ENCODE measurements around the gene OXCT2. TPM values are rescaled to one million over a fixed set of nuclear protein-coding genes. Genes with fewer than 3 reads are reported as not detected.

The OXCT2 gene
- total and polyA plus RNA-seq, 2 of the 13 experiments (the other 11 are each of a cell fraction or from before 2014, with no cell fraction given), result 0.21 to 0.33 TPM

- intact Hi-C loops (cut with micrococcal nuclease; ENCODE audit: unreplicated experiment) (no loop called here), in situ Hi-C loops (cut with HindIII; ENCODE audit: extremely low pct_ligation_motif_present, low pct_unique_long_range_greater_than_20kb) (no loop called here)
- BruUV-seq (replicated peaks), result no TSS peak
- Histone ChIP-seq H3K27ac (ENCODE audit: extremely low read length, insufficient read depth, low read length) (no peak overlapping the region), H4K20me1 (ENCODE audit: insufficient read depth, low read length) (no peaks in the 10 kb centered on the region), H3K4me1 (ENCODE audit: insufficient read depth, low read length) (no peaks in the 10 kb centered on the region), H3K4me2 (ENCODE audit: low read depth, low read length) (no peak overlapping the region), H3K4me3 (replicated peaks in 1 of 3; ENCODE audit: insufficient read depth in 1 of 3, low read depth in 2 of 3, low read length in 3 of 3) (no peak overlapping the region), H2AFZ (ENCODE audit: low read length) (no peak overlapping the region), H3K79me2 (ENCODE audit: insufficient read depth, low read length) (no peaks in the 10 kb centered on the region), H3K36me3 (replicated peaks in 1 of 2; ENCODE audit: control insufficient read depth in 1 of 2, insufficient read depth in 2 of 2, low read length in 2 of 2) (peaks cover 0 to 44% of the 10 kb centered on the region in 2 experiments; a peak in 2 of 5 replicates), H3K27me3 (ENCODE audit: control insufficient read depth in 1 of 2, insufficient read depth in 2 of 2, low read length in 2 of 2) (no peaks in the 10 kb centered on the region), H3K9ac (ENCODE audit: insufficient read depth, low read depth, low read length) (no peak overlapping the region), H3K9me3 (ENCODE audit: low read length) (no peaks in the 10 kb centered on the region)
- ChIA-PET POLR2A (no interaction called here), CTCF (ENCODE audit: low intra/inter-chr PET ratio, low total read pairs) (no interaction called here)
- FAIRE-seq (no peak), DNase-seq (ENCODE audit: low spot score) (no peak), ATAC-seq (no peak)
- TF ChIP-seq ZNF609 (CRISPR knock-in tag; IDR thresholded peaks at IDR 0.05; ENCODE audit: borderline replicate concordance), result no peak
- 50% methylated on average over 1 of the region's 2 CpGs for WGBS (ENCODE audit: low lambda C conversion rate)
Measured at GRCh38 chr1:39754906-39755504, 16.1 kb downstream of the OXCT2 start.

DNA sequence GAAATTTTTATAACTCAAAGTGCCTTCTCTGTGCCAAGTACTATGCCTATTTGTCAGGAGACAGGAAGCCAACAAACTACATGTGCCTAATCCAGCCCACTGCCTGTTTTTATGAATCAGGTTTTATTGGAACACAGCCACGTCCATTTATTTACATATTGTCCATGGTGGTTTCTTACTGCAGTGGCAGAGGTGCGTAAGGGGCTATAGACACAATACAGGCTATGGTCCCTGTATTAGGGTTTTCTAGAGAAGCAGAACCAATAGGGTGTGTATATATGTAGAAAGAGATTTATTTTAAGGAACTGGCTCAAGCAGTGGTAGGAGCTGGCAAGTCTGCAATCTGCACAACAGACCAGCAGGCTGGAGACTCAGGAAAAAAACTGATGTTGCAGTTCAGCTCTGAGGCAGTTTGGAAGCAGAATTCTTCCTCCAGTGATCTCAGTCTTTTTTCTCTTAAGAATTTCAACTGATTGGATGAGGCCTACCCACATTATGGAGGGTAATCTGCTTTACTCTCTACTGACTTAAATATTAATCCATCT lies 17.1 kb downstream of the OXCT2 start:
- no peak for DNase-seq (ENCODE audit: low spot score)
- no peak overlapping the region for H2AFZ ChIP-seq (ENCODE audit: low read length)
- in situ Hi-C loops (cut with HindIII; ENCODE audit: extremely low pct_ligation_motif_present, low pct_unique_long_range_greater_than_20kb) (no loop called here), intact Hi-C loops (cut with micrococcal nuclease; ENCODE audit: unreplicated experiment) (no loop called here)
- no peak for FAIRE-seq
- peaks cover 4 to 44% of the 10 kb centered on the region in 2 experiments; a peak in 4 of 5 replicates for H3K36me3 ChIP-seq (replicated peaks in 1 of 2; ENCODE audit: control insufficient read depth in 1 of 2, insufficient read depth in 2 of 2, low read length in 2 of 2)
- CTCF ChIA-PET (ENCODE audit: low intra/inter-chr PET ratio, low total read pairs), result no interaction called here
- TF ChIP-seq ZNF530 (CRISPR knock-in tag; IDR thresholded peaks at IDR 0.05; ENCODE audit: low read depth) (no peak), ZSCAN29 (CRISPR knock-in tag; conservative IDR thresholded peaks at IDR 0.05) (no peak), CBFB (CRISPR knock-in tag; IDR thresholded peaks at IDR 0.05) (no peak), NCOA5 (CRISPR knock-in tag; IDR thresholded peaks at IDR 0.05) (no peak), ZNF547 (CRISPR knock-in tag; IDR thresholded peaks at IDR 0.05) (no peak)
- TF ChIP-seq, protein P1, sequence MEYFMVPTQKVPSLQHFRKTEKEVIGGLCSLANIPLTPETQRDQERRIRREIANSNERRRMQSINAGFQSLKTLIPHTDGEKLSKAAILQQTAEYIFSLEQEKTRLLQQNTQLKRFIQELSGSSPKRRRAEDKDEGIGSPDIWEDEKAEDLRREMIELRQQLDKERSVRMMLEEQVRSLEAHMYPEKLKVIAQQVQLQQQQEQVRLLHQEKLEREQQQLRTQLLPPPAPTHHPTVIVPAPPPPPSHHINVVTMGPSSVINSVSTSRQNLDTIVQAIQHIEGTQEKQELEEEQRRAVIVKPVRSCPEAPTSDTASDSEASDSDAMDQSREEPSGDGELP (IDR thresholded peaks at IDR 0.05; ENCODE audit: borderline replicate concordance, low read depth), result no peak
- no peaks in the 10 kb centered on the region for H3K4me1 ChIP-seq (ENCODE audit: insufficient read depth, low read length)
- H4K20me1 ChIP-seq (ENCODE audit: insufficient read depth, low read length), result no peaks in the 10 kb centered on the region
- H3K9ac ChIP-seq (ENCODE audit: insufficient read depth, low read depth, low read length), result no peak overlapping the region
- WGBS (ENCODE audit: low lambda C conversion rate), result 73% methylated on average over 2 of the region's 2 CpGs
- H3K4me3 ChIP-seq (replicated peaks in 1 of 3; ENCODE audit: insufficient read depth in 1 of 3, low read depth in 2 of 3, low read length in 3 of 3), result no peak overlapping the region
- H3K27me3 ChIP-seq (ENCODE audit: control insufficient read depth in 1 of 2, insufficient read depth in 2 of 2, low read length in 2 of 2), result no peaks in the 10 kb centered on the region
- H3K4me2 ChIP-seq (ENCODE audit: low read depth, low read length), result no peak overlapping the region
- no peaks in the 10 kb centered on the region for H3K79me2 ChIP-seq (ENCODE audit: insufficient read depth, low read length)
- H3K27ac ChIP-seq (ENCODE audit: extremely low read length, insufficient read depth, low read length), result no peak overlapping the region
- no peaks in the 10 kb centered on the region for H3K9me3 ChIP-seq (ENCODE audit: low read length)
- ATAC-seq, result no peak
- no TSS peak for BruUV-seq (replicated peaks)
- POLR2A ChIA-PET, result no interaction called here
